Sigmoid colon (tissue), 7 donors: ENCODE measurements around the gene FFAR4. TPM values are rescaled to one million over a fixed set of nuclear protein-coding genes. Genes with fewer than 3 reads are reported as not detected.

Experiments used
- DNase-seq: peaks from one replicate; pipeline ENCODE4 v3.0.0-alpha.2; 2019
- H3K27ac ChIP-seq, 4 donors: fragments of 200-600 bp; sonication (generic); one replicate each; pipeline ENCODE4 v1.5.1; 2016 to 2019; ENCODE audit warnings: mild to moderate bottlenecking in 1 of 4
- H3K27me3 ChIP-seq, 3 donors: fragments of 200-600 bp; sonication (generic); one replicate each; pipeline ENCODE4 v1.5.1; 2019; ENCODE audit warnings: mild to moderate bottlenecking in 1 of 3
- H3K36me3 ChIP-seq, 4 donors: fragments of 200-600 bp; sonication (generic); one replicate each; pipeline ENCODE4 v1.5.1; 2016 to 2019
- H3K4me1 ChIP-seq, 4 donors: fragments of 200-600 bp; sonication (generic); one replicate each; pipeline ENCODE4 v1.5.1; 2017 to 2019
- H3K4me3 ChIP-seq, 4 donors: fragments of 200-600 bp; sonication (generic); one replicate each; pipeline ENCODE4 v1.5.1; 2017 to 2019; ENCODE audit warnings: mild to moderate bottlenecking in 2 of 4, moderate library complexity in 1 of 4
- H3K9me3 ChIP-seq, 4 donors: fragments of 200-600 bp in 3 of 4; sonication (generic) in 3 of 4; one replicate each; pipeline versions ENCODE4 v1.5.1 to v1.6.1; 2013 to 2019
- EP300 ChIP-seq, 4 donors: sonication (generic); formaldehyde crosslinking; IDR thresholded peaks; one replicate each; pipeline ENCODE4 v1.6.1; 2017; ENCODE audit warnings: antibody characterized with exemption in 4 of 4
- POLR2A ChIP-seq, 2 donors: fragments of 450-650 bp; IDR thresholded peaks; one replicate each; pipeline ENCODE4 v1.6.1; 2016; ENCODE audit warnings: antibody characterized with exemption in 2 of 2, mild to moderate bottlenecking in 2 of 2, moderate library complexity in 2 of 2
- POLR2AphosphoS5 ChIP-seq, 4 donors: sonication (generic); formaldehyde crosslinking; IDR thresholded peaks; one replicate each; pipeline ENCODE4 v1.6.1; 2017; ENCODE audit warnings: antibody characterized with exemption in 4 of 4
- whole genome bisulfite sequencing, 2 donors: extraction: QIAGEN DNeasy Blood & Tissue Kit; methylation state at CpG; one replicate each; pipeline ENCODE4 v1.1.7; 2013; 5-methylcytosine and 5-hydroxymethylcytosine counted together
- intact Hi-C: fragments of 100-400 bp; cut with DNase I; formaldehyde crosslinking; loops from one replicate; pipeline ENCODE4 v1.15.1; 2023
- polyA plus RNA-seq, 3 donors: library from polyadenylated mRNA; stranded (reverse); fragments of 200-250 nt; gene quantifications; one replicate each; pipeline ENCODE4 v1.2.3, GENCODE V29; 2013
- total RNA-seq, 4 donors: library from RNA; depleted of rRNA; stranded (reverse); fragments of >200 nt; gene quantifications; one replicate each; pipeline ENCODE4 v1.1.0, GENCODE V29; 2016
- TF ChIP-seq, protein P1 (sequence below), 4 experiments: fragments of 450-650 bp in 3 of 4; fragments of 200-600 bp in 1 of 4; IDR thresholded peaks; one replicate each; pipeline ENCODE4 v1.5.1; 2016 to 2019; ENCODE audit warnings: antibody characterized with exemption in 4 of 4, mild to moderate bottlenecking in 3 of 4, moderate library complexity in 2 of 4
- donor health status: healthy with polysubstance abuse.
- donor health status: Bipolar disorder and iron deficiency.
- donor health status: healthy.

FFAR4 gene
- total and polyA plus RNA-seq, 7 donors, result 0.36 to 17.9 (median 3.3) TPM; not detected in 1

DNA sequence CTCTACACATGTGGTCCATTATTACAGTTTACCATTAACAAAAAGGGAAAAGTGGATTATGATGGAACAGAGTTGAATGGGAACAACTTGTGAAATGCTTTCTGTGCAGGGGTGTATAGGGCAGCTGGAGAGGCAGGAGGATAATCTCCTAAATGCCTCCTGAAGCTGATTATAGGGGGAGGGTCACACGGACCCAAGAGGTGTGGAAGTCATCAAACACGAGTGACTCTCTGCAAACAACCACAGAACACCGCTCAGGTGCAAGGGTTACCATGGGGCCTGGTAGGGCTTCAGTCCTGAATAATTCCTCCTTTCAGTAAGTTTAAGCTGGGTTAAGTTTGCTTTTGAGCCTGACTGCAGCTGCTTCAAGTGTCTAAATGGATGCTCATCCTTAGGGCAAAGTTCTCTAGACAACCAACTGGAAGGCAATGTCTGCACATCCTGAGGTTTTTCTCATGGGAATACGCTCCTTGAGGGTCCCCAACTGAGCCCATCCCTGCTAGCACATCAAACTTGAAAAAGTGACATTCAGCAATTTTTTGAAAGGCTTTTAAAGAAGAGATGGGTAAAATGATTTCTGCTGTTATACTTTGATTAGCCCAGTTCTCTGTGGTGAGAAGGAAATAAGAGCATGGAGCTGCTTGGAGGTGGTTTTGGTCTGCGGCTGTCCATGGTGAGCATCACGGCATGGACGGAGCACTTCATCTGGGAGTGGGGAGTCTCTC, 47.8 kb downstream of the FFAR4 start:
- WGBS, 2 donors, result 78 to 86% methylated on average over 7 of the region's 7 CpGs
- H3K36me3 ChIP-seq, result no peaks in the 10 kb centered on the region
- no peaks in the 10 kb centered on the region for H3K27me3 ChIP-seq
- H3K4me1 ChIP-seq, result no peaks in the 10 kb centered on the region
- TF ChIP-seq POLR2A (IDR thresholded peaks at IDR 0.05) (no peak), EP300 (IDR thresholded peaks at IDR 0.05) (no peak), POLR2AphosphoS5 (IDR thresholded peaks at IDR 0.05) (no peak)
- TF ChIP-seq, protein P1, sequence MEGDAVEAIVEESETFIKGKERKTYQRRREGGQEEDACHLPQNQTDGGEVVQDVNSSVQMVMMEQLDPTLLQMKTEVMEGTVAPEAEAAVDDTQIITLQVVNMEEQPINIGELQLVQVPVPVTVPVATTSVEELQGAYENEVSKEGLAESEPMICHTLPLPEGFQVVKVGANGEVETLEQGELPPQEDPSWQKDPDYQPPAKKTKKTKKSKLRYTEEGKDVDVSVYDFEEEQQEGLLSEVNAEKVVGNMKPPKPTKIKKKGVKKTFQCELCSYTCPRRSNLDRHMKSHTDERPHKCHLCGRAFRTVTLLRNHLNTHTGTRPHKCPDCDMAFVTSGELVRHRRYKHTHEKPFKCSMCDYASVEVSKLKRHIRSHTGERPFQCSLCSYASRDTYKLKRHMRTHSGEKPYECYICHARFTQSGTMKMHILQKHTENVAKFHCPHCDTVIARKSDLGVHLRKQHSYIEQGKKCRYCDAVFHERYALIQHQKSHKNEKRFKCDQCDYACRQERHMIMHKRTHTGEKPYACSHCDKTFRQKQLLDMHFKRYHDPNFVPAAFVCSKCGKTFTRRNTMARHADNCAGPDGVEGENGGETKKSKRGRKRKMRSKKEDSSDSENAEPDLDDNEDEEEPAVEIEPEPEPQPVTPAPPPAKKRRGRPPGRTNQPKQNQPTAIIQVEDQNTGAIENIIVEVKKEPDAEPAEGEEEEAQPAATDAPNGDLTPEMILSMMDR (IDR thresholded peaks at IDR 0.05), result no peak
- intact Hi-C loops, result no loop called here
- no peak overlapping the region for H3K27ac ChIP-seq
- no peaks in the 10 kb centered on the region for H3K9me3 ChIP-seq
- H3K4me3 ChIP-seq, result no peak overlapping the region
- no peak for DNase-seq

GRCh38 chr10:93615576-93616235, 49.2 kb downstream of the FFAR4 start:
- Histone ChIP-seq H3K27me3 (no peaks in the 10 kb centered on the region), H3K9me3 (no peaks in the 10 kb centered on the region), H3K4me3 (no peak overlapping the region), H3K4me1 (no peaks in the 10 kb centered on the region), H3K36me3 (no peaks in the 10 kb centered on the region), H3K27ac (no peak overlapping the region)
- WGBS, 2 donors, result 53 to 81% methylated on average over 9 of the region's 9 CpGs
- TF ChIP-seq, protein P1 (IDR thresholded peaks at IDR 0.05), result no peak
- TF ChIP-seq POLR2AphosphoS5 (IDR thresholded peaks at IDR 0.05) (no peak), POLR2A (IDR thresholded peaks at IDR 0.05) (no peak), EP300 (IDR thresholded peaks at IDR 0.05) (no peak)
- intact Hi-C loops, result no loop called here
- no peak for DNase-seq

- Histone ChIP-seq H3K4me1 (no peaks in the 10 kb centered on the region), H3K36me3 (no peaks in the 10 kb centered on the region), H3K27ac (no peak overlapping the region), H3K27me3 (no peaks in the 10 kb centered on the region), H3K4me3 (no peak overlapping the region), H3K9me3 (no peaks in the 10 kb centered on the region)
- WGBS, 2 donors, result 78 to 83% methylated on average over 7 of the region's 7 CpGs
- no peak for DNase-seq
- TF ChIP-seq EP300 (IDR thresholded peaks at IDR 0.05) (no peak), POLR2AphosphoS5 (IDR thresholded peaks at IDR 0.05) (no peak), POLR2A (IDR thresholded peaks at IDR 0.05) (no peak)
- TF ChIP-seq, protein P1 (IDR thresholded peaks at IDR 0.05), result no peak
- intact Hi-C loops, result no loop called here
These were observed 54.5 kb downstream of the FFAR4 start for GRCh38 chr10:93620925-93621324.

- no peaks in the 10 kb centered on the region for H3K4me1 ChIP-seq
- intact Hi-C loops, result no loop called here
- H3K4me3 ChIP-seq, result no peak overlapping the region
- WGBS, 2 donors, result 92 to 93% methylated on average over 1 of the region's 1 CpG
- no peaks in the 10 kb centered on the region for H3K9me3 ChIP-seq
- no peak for DNase-seq
- no peaks in the 10 kb centered on the region for H3K36me3 ChIP-seq
- TF ChIP-seq POLR2AphosphoS5 (IDR thresholded peaks at IDR 0.05) (no peak), POLR2A (IDR thresholded peaks at IDR 0.05) (no peak)
- TF ChIP-seq, protein P1 (IDR thresholded peaks at IDR 0.05), result no peak
- no peaks in the 10 kb centered on the region for H3K27me3 ChIP-seq
- no peak overlapping the region for H3K27ac ChIP-seq
These were observed 56.5 kb downstream of the FFAR4 start for GRCh38 chr10:93622942-93623341.
